B cell (primary cell): ENCODE measurements around the gene SLFN12. TPM values are rescaled to one million over a fixed set of nuclear protein-coding genes. Genes with fewer than 3 reads are reported as not detected.
"Not testable (repeated sequence)": the region's sequence is repeated elsewhere in the genome, so short reads cannot be mapped to it uniquely, and the experiment has no call there.

Experiments used
- ATAC-seq: fragments of 200-7000 bp; cut with Tn5 transposase; one replicate; pipeline ENCODE4 v1.10.0; 2021; ENCODE audit warnings: low read depth, mild to moderate bottlenecking, moderate number of reproducible peaks, moderate library complexity
- CTCF ChIA-PET: fragments of 350-600 bp; sonication (Branson Sonifier 250); formaldehyde crosslinking; loops from one replicate; lab custom pipeline; 2021; ENCODE audit warnings: antibody characterized with exemption, inconsistent platforms; lab: Charles Lee
- POLR2A ChIA-PET: fragments of 350-600 bp; sonication (Branson Sonifier 250); formaldehyde crosslinking; loops from one replicate; lab custom pipeline; 2021; ENCODE audit warnings: antibody characterized with exemption; lab: Charles Lee
- DNase-seq: peaks from one replicate; pipeline ENCODE4 v3.0.0; 2013
- H2AFZ ChIP-seq: 2 replicates; pipeline ENCODE4 v1.6.1; 2012; ENCODE audit warnings: mild to moderate bottlenecking, low read depth, low read length; ENCODE audit not compliant: insufficient read depth, poor library complexity, severe bottlenecking
- H3K27ac ChIP-seq, 2 donors: 1 replicate in 1 of 2; 2 replicates in 1 of 2; pipeline ENCODE4 v1.5.1; 2012 to 2013; ENCODE audit warnings: low read length in 2 of 2, mild to moderate bottlenecking in 2 of 2, moderate library complexity in 1 of 2
- H3K27me3 ChIP-seq, 4 experiments: fragments of 200-600 bp in 1 of 4; sonication (generic) in 1 of 4; replicated peaks in 1 of 4; 1 replicate in 2 of 4; 2 replicates in 2 of 4; pipeline versions ENCODE4 v1.6.1 to v1.7.0; 2013 to 2016; ENCODE audit warnings: low read length in 3 of 4, mild to moderate bottlenecking in 2 of 4, mixed read lengths in 1 of 4, moderate library complexity in 1 of 4; ENCODE audit not compliant: insufficient read depth in 4 of 4, control insufficient read depth in 3 of 4; ENCODE audit errors: control extremely low read depth in 1 of 4
- H3K36me3 ChIP-seq, 2 experiments: replicated peaks in 1 of 2; 1 replicate in 1 of 2; 2 replicates in 1 of 2; pipeline versions ENCODE4 v1.6.1 to v1.7.1; 2013; ENCODE audit warnings: low read length in 1 of 2; ENCODE audit not compliant: insufficient read depth in 2 of 2, control insufficient read depth in 1 of 2; ENCODE audit errors: control extremely low read depth in 1 of 2, extremely low read depth in 1 of 2
- H3K4me1 ChIP-seq, 2 donors: fragments of 200-600 bp in 1 of 2; sonication (generic) in 1 of 2; 1 replicate in 1 of 2; 2 replicates in 1 of 2; pipeline versions ENCODE4 v1.5.1 to v1.6.1; 2013 to 2017; ENCODE audit warnings: low read length in 2 of 2; ENCODE audit not compliant: control insufficient read depth in 2 of 2, insufficient read depth in 2 of 2
- H3K4me2 ChIP-seq: replicated peaks from 2 replicates; pipeline ENCODE3; 2012; ENCODE audit warnings: mild to moderate bottlenecking, low read depth, low read length; ENCODE audit not compliant: poor library complexity, severe bottlenecking
- H3K4me3 ChIP-seq, 5 experiments: fragments of 200-600 bp in 1 of 5; sonication (generic) in 1 of 5; 1 replicate in 3 of 5; 2 replicates in 2 of 5; pipeline versions ENCODE4 v1.5.1 to v1.7.0; 2011 to 2016; ENCODE audit warnings: low read length in 4 of 5, mild to moderate bottlenecking in 4 of 5, low read depth in 2 of 5, control low read depth in 1 of 5, moderate library complexity in 1 of 5; ENCODE audit not compliant: insufficient read depth in 1 of 5; ENCODE audit errors: control extremely low read depth in 1 of 5, extremely low read depth in 1 of 5
- H3K79me2 ChIP-seq: fragments of 200-600 bp; sonication (generic); one replicate; pipeline ENCODE4 v1.6.0; 2016; ENCODE audit warnings: low read length; ENCODE audit not compliant: control insufficient read depth, insufficient read depth
- H3K9ac ChIP-seq: fragments of 200-600 bp; sonication (generic); 2 replicates; pipeline ENCODE4 v1.6.1; 2017; ENCODE audit warnings: mild to moderate bottlenecking, low read length, moderate library complexity
- H3K9me3 ChIP-seq, 3 donors: one replicate each; pipeline versions ENCODE4 v1.6.1 to v1.7.1; 2013; ENCODE audit warnings: low read length in 2 of 3; ENCODE audit not compliant: control insufficient read depth in 2 of 3, insufficient read depth in 1 of 3; ENCODE audit errors: control extremely low read depth in 1 of 3
- H4K20me1 ChIP-seq: 2 replicates; pipeline ENCODE4 v1.6.0; 2012; ENCODE audit warnings: mild to moderate bottlenecking, low read length; ENCODE audit not compliant: insufficient read depth, control insufficient read depth, poor library complexity, severe bottlenecking
- H3K27ac Mint-ChIP-seq: one replicate; pipeline ENCODE4 v1.8.0; 2021; ENCODE audit warnings: mixed read lengths
- H3K27me3 Mint-ChIP-seq: one replicate; pipeline ENCODE4 v1.8.0; 2021; ENCODE audit warnings: mixed read lengths
- H3K4me1 Mint-ChIP-seq: one replicate; pipeline ENCODE4 v1.8.0; 2021; ENCODE audit warnings: mixed read lengths
- H3K4me3 Mint-ChIP-seq: one replicate; pipeline ENCODE4 v1.8.0; 2021; ENCODE audit warnings: mixed read lengths
- H3K9me3 Mint-ChIP-seq: one replicate; pipeline ENCODE4 v1.8.0; 2022; ENCODE audit warnings: mixed read lengths; ENCODE audit not compliant: insufficient read depth
- CTCF ChIP-seq: fragments of 200-600 bp; IDR thresholded peaks from one replicate; pipeline ENCODE4 v1.8.0; 2022; ENCODE audit warnings: antibody characterized with exemption, mild to moderate bottlenecking
- EZH2 ChIP-seq: IDR thresholded peaks from 2 replicates; pipeline ENCODE4 v1.6.1; 2012; ENCODE audit warnings: borderline replicate concordance, low read depth, mild to moderate bottlenecking, moderate library complexity, low read length; ENCODE audit not compliant: insufficient read depth, poor library complexity, severe bottlenecking
- WGBS: methylation state at CpG from one replicate; pipeline ENCODE4 v1.1.5; 2013; ENCODE audit warnings: missing lambda C conversion rate; ENCODE audit not compliant: insufficient coverage; 5-methylcytosine and 5-hydroxymethylcytosine counted together
- intact Hi-C: fragments of 100-400 bp; cut with micrococcal nuclease; formaldehyde crosslinking; loops from one replicate; pipeline ENCODE4 v1.10.0; 2022
- polyA plus RNA-seq: library from polyadenylated mRNA; depleted of rRNA; stranded (reverse); fragments of >200 nt; gene quantifications from 2 replicates; pipeline ENCODE4 v1.2.3, GENCODE V29; 2012
- total RNA-seq, 2 donors: library from RNA; stranded (reverse); fragments of 120-200 nt in 1 of 2; gene quantifications; 1 replicate in 1 of 2; 2 replicates in 1 of 2; pipeline versions ENCODE4 v1.2.3 to v1.2.4, GENCODE V29; 2013 to 2022

The SLFN12 gene
- total and polyA plus RNA-seq, 2 donors (not counting 1 experiment from before 2014, with no cell fraction given): 1.9 to 8.0 TPM

- Histone ChIP-seq H4K20me1 (no peaks in the 10 kb centered on the region), H3K9ac (no peak overlapping the region), H3K27me3 (no peaks in the 10 kb centered on the region), H3K4me3 (no peak overlapping the region), H3K4me2 (no peak overlapping the region), H2AFZ (no peak overlapping the region), H3K27ac (no peak overlapping the region), H3K79me2 (peaks cover 33% of the 10 kb centered on the region), H3K9me3 (no peaks in the 10 kb centered on the region), H3K36me3 (no peaks in the 10 kb centered on the region), H3K4me1 (peaks cover 16% of the 10 kb centered on the region in 2 donors)
- H3K4me3 Mint-ChIP-seq: no peak overlapping the region
- WGBS: 61% methylated on average over 2 of the region's 2 CpGs
- H3K27ac Mint-ChIP-seq: no peak overlapping the region
- peaks cover 19% of the 10 kb centered on the region for H3K4me1 Mint-ChIP-seq
- DNase-seq (no peak), ATAC-seq (no peak)
- intact Hi-C loops: no loop called here
- no peaks in the 10 kb centered on the region for H3K9me3 Mint-ChIP-seq
- CTCF ChIA-PET: interaction anchor here (1.5 kb wide), 1 partner anchor 115 kb away, joined by 4 read pairs; no protein-coding TSS in a partner anchor
- TF ChIP-seq CTCF (no peak), EZH2 (no peak)
- POLR2A ChIA-PET: no interaction called here
- no peaks in the 10 kb centered on the region for H3K27me3 Mint-ChIP-seq
Measured at GRCh38 chr17:35428229-35428628, 4.1 kb downstream of the SLFN12 start.

GRCh38 chr17:35423761-35424160, 8.5 kb downstream of the SLFN12 start:
- no peak overlapping the region for H3K27ac ChIP-seq
- ChIA-PET CTCF (no interaction called here), POLR2A (no interaction called here)
- H3K79me2 ChIP-seq: no peaks in the 10 kb centered on the region
- Mint-ChIP-seq H3K27me3 (no peaks in the 10 kb centered on the region), H3K4me1 (no peaks in the 10 kb centered on the region), H3K27ac (no peak overlapping the region), H3K4me3 (no peak overlapping the region), H3K9me3 (no peaks in the 10 kb centered on the region)
- intact Hi-C loops: no loop called here
- H3K4me2 ChIP-seq: no peak overlapping the region
- no peaks in the 10 kb centered on the region for H3K9me3 ChIP-seq
- H3K4me1 ChIP-seq: peaks cover 0 to 5% of the 10 kb centered on the region in 2 donors
- no CpG with 5 or more reads among the region's 4 CpGs for WGBS
- H3K36me3 ChIP-seq: peaks cover 0 to 3% of the 10 kb centered on the region in 2 experiments
- no peak overlapping the region for H3K9ac ChIP-seq
- no peak for ATAC-seq
- H2AFZ ChIP-seq: no peak overlapping the region
- DNase-seq: no peak
- no peak for TF ChIP-seq EZH2
- TF ChIP-seq CTCF: no peak
- H3K4me3 ChIP-seq: no peak overlapping the region
- H3K27me3 ChIP-seq: no peaks in the 10 kb centered on the region
- no peaks in the 10 kb centered on the region for H4K20me1 ChIP-seq

DNA sequence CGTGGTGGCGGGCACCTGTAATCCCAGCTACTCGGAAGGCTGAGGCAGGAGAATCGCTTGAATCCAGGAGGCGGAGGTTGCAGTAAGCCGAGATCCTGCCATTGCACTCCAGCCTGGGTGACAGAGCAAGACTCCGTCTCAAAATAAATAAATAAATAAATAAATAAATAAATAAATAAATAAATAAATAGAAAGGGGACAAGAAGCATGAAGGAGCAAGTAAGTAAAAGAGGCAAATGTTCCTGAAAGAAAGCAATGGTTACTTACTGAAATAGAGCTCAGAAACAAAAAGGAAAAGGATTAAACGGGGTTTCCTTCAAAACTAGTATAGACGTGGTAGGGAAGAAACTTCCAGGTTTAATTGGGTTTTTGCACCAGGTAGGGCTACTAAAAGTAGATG, 11.2 kb downstream of the SLFN12 start:
- CTCF ChIA-PET: not testable (repeated sequence)

More for the DNA sequence above, 11.2 kb downstream of the SLFN12 start:
- H3K4me3 Mint-ChIP-seq, H3K79me2 ChIP-seq, H3K27me3 Mint-ChIP-seq, ATAC-seq, H3K4me1 Mint-ChIP-seq, H3K4me2 ChIP-seq, H3K9me3 Mint-ChIP-seq, H3K36me3 ChIP-seq, H3K27ac ChIP-seq, DNase-seq, H3K27me3 ChIP-seq, H3K27ac Mint-ChIP-seq, H3K9me3 ChIP-seq, H3K4me1 ChIP-seq, H3K9ac ChIP-seq, H4K20me1 ChIP-seq, H3K4me3 ChIP-seq, intact Hi-C loops, H2AFZ ChIP-seq: not testable (repeated sequence)
- POLR2A ChIA-PET: interaction anchor here (0.8 kb wide), 1 partner anchor 48 kb away, joined by 6 read pairs; no protein-coding TSS in a partner anchor
- 100% methylated on average over 1 of the region's 9 CpGs for WGBS
